B cell (primary cell): ENCODE results near the gene CUBN. TPM values are rescaled to one million over a fixed set of nuclear protein-coding genes. Genes with fewer than 3 reads are reported as not detected.
A peak's percentile ranks its signal among the peaks of the same experiment; 100 is the strongest.

Experiments
- ATAC-seq: fragments of 200-7000 bp; cut with Tn5 transposase; one replicate; pipeline ENCODE4 v1.10.0; 2021; ENCODE audit warnings: low read depth, mild to moderate bottlenecking, moderate number of reproducible peaks, moderate library complexity
- CTCF ChIA-PET: fragments of 350-600 bp; sonication (Branson Sonifier 250); formaldehyde crosslinking; loops from one replicate; lab custom pipeline; 2021; ENCODE audit warnings: antibody characterized with exemption, inconsistent platforms; lab: Charles Lee
- POLR2A ChIA-PET: fragments of 350-600 bp; sonication (Branson Sonifier 250); formaldehyde crosslinking; loops from one replicate; lab custom pipeline; 2021; ENCODE audit warnings: antibody characterized with exemption; lab: Charles Lee
- DNase-seq: peaks from one replicate; pipeline ENCODE4 v3.0.0; 2013
- H2AFZ ChIP-seq: 2 replicates; pipeline ENCODE4 v1.6.1; 2012; ENCODE audit warnings: mild to moderate bottlenecking, low read depth, low read length; ENCODE audit not compliant: insufficient read depth, poor library complexity, severe bottlenecking
- H3K27ac ChIP-seq, 2 donors: 1 replicate in 1 of 2; 2 replicates in 1 of 2; pipeline ENCODE4 v1.5.1; 2012 to 2013; ENCODE audit warnings: low read length in 2 of 2, mild to moderate bottlenecking in 2 of 2, moderate library complexity in 1 of 2
- H3K27me3 ChIP-seq, 4 experiments: fragments of 200-600 bp in 1 of 4; sonication (generic) in 1 of 4; replicated peaks in 1 of 4; 1 replicate in 2 of 4; 2 replicates in 2 of 4; pipeline versions ENCODE4 v1.6.1 to v1.7.0; 2013 to 2016; ENCODE audit warnings: low read length in 3 of 4, mild to moderate bottlenecking in 2 of 4, mixed read lengths in 1 of 4, moderate library complexity in 1 of 4; ENCODE audit not compliant: insufficient read depth in 4 of 4, control insufficient read depth in 3 of 4; ENCODE audit errors: control extremely low read depth in 1 of 4
- H3K36me3 ChIP-seq, 2 experiments: replicated peaks in 1 of 2; 1 replicate in 1 of 2; 2 replicates in 1 of 2; pipeline versions ENCODE4 v1.6.1 to v1.7.1; 2013; ENCODE audit warnings: low read length in 1 of 2; ENCODE audit not compliant: insufficient read depth in 2 of 2, control insufficient read depth in 1 of 2; ENCODE audit errors: control extremely low read depth in 1 of 2, extremely low read depth in 1 of 2
- H3K4me1 ChIP-seq, 2 donors: fragments of 200-600 bp in 1 of 2; sonication (generic) in 1 of 2; 1 replicate in 1 of 2; 2 replicates in 1 of 2; pipeline versions ENCODE4 v1.5.1 to v1.6.1; 2013 to 2017; ENCODE audit warnings: low read length in 2 of 2; ENCODE audit not compliant: control insufficient read depth in 2 of 2, insufficient read depth in 2 of 2
- H3K4me2 ChIP-seq: replicated peaks from 2 replicates; pipeline ENCODE3; 2012; ENCODE audit warnings: mild to moderate bottlenecking, low read depth, low read length; ENCODE audit not compliant: poor library complexity, severe bottlenecking
- H3K4me3 ChIP-seq, 5 experiments: fragments of 200-600 bp in 1 of 5; sonication (generic) in 1 of 5; 1 replicate in 3 of 5; 2 replicates in 2 of 5; pipeline versions ENCODE4 v1.5.1 to v1.7.0; 2011 to 2016; ENCODE audit warnings: low read length in 4 of 5, mild to moderate bottlenecking in 4 of 5, low read depth in 2 of 5, control low read depth in 1 of 5, moderate library complexity in 1 of 5; ENCODE audit not compliant: insufficient read depth in 1 of 5; ENCODE audit errors: control extremely low read depth in 1 of 5, extremely low read depth in 1 of 5
- H3K79me2 ChIP-seq: fragments of 200-600 bp; sonication (generic); one replicate; pipeline ENCODE4 v1.6.0; 2016; ENCODE audit warnings: low read length; ENCODE audit not compliant: control insufficient read depth, insufficient read depth
- H3K9ac ChIP-seq: fragments of 200-600 bp; sonication (generic); 2 replicates; pipeline ENCODE4 v1.6.1; 2017; ENCODE audit warnings: mild to moderate bottlenecking, low read length, moderate library complexity
- H3K9me3 ChIP-seq, 3 donors: one replicate each; pipeline versions ENCODE4 v1.6.1 to v1.7.1; 2013; ENCODE audit warnings: low read length in 2 of 3; ENCODE audit not compliant: control insufficient read depth in 2 of 3, insufficient read depth in 1 of 3; ENCODE audit errors: control extremely low read depth in 1 of 3
- H4K20me1 ChIP-seq: 2 replicates; pipeline ENCODE4 v1.6.0; 2012; ENCODE audit warnings: mild to moderate bottlenecking, low read length; ENCODE audit not compliant: insufficient read depth, control insufficient read depth, poor library complexity, severe bottlenecking
- H3K27ac Mint-ChIP-seq: one replicate; pipeline ENCODE4 v1.8.0; 2021; ENCODE audit warnings: mixed read lengths
- H3K27me3 Mint-ChIP-seq: one replicate; pipeline ENCODE4 v1.8.0; 2021; ENCODE audit warnings: mixed read lengths
- H3K4me1 Mint-ChIP-seq: one replicate; pipeline ENCODE4 v1.8.0; 2021; ENCODE audit warnings: mixed read lengths
- H3K4me3 Mint-ChIP-seq: one replicate; pipeline ENCODE4 v1.8.0; 2021; ENCODE audit warnings: mixed read lengths
- H3K9me3 Mint-ChIP-seq: one replicate; pipeline ENCODE4 v1.8.0; 2022; ENCODE audit warnings: mixed read lengths; ENCODE audit not compliant: insufficient read depth
- EZH2 ChIP-seq: IDR thresholded peaks from 2 replicates; pipeline ENCODE4 v1.6.1; 2012; ENCODE audit warnings: borderline replicate concordance, low read depth, mild to moderate bottlenecking, moderate library complexity, low read length; ENCODE audit not compliant: insufficient read depth, poor library complexity, severe bottlenecking
- WGBS: methylation state at CpG from one replicate; pipeline ENCODE4 v1.1.5; 2013; ENCODE audit warnings: missing lambda C conversion rate; ENCODE audit not compliant: insufficient coverage; 5-methylcytosine and 5-hydroxymethylcytosine counted together
- intact Hi-C: fragments of 100-400 bp; cut with micrococcal nuclease; formaldehyde crosslinking; loops from one replicate; pipeline ENCODE4 v1.10.0; 2022
- polyA plus RNA-seq: library from polyadenylated mRNA; depleted of rRNA; stranded (reverse); fragments of >200 nt; gene quantifications from 2 replicates; pipeline ENCODE4 v1.2.3, GENCODE V29; 2012
- total RNA-seq, 2 donors: library from RNA; stranded (reverse); fragments of 120-200 nt in 1 of 2; gene quantifications; 1 replicate in 1 of 2; 2 replicates in 1 of 2; pipeline versions ENCODE4 v1.2.3 to v1.2.4, GENCODE V29; 2013 to 2022
- TF ChIP-seq, protein P1 (sequence below): fragments of 200-600 bp; IDR thresholded peaks from one replicate; pipeline ENCODE4 v1.8.0; 2022; ENCODE audit warnings: antibody characterized with exemption, mild to moderate bottlenecking

CUBN gene
- total and polyA plus RNA-seq, 2 donors (not counting 1 experiment from before 2014, with no cell fraction given): 4.2 to 5.7 TPM

- intact Hi-C loops: loop anchor here (10.0 kb wide), 1 partner anchor 205 kb away; no protein-coding TSS in a partner anchor
- POLR2A ChIA-PET: no interaction called here
- Histone ChIP-seq H2AFZ (peak overlapping the region; percentile 32), H3K79me2 (no peaks in the 10 kb centered on the region), H3K4me1 (peaks cover 8 to 19% of the 10 kb centered on the region in 2 donors), H4K20me1 (no peaks in the 10 kb centered on the region), H3K27me3 (no peaks in the 10 kb centered on the region), H3K4me2 (peak overlapping the region; percentile 69), H3K27ac (no peak overlapping the region), H3K9ac (peak overlapping the region; percentile 41), H3K4me3 (peak overlapping the region in 3 of 5 experiments; percentile 12 to 45 (median 33)), H3K36me3 (no peaks in the 10 kb centered on the region), H3K9me3 (no peaks in the 10 kb centered on the region)
- Mint-ChIP-seq H3K4me3 (peak overlapping the region; percentile 68), H3K4me1 (peaks cover 24% of the 10 kb centered on the region), H3K9me3 (no peaks in the 10 kb centered on the region), H3K27me3 (no peaks in the 10 kb centered on the region), H3K27ac (no peak overlapping the region)
- DNase-seq (peak; percentile 23), ATAC-seq (peak; percentile 51)
- 25% methylated on average over 4 of the region's 9 CpGs for WGBS
- TF ChIP-seq EZH2: no peak
- TF ChIP-seq, protein P1, sequence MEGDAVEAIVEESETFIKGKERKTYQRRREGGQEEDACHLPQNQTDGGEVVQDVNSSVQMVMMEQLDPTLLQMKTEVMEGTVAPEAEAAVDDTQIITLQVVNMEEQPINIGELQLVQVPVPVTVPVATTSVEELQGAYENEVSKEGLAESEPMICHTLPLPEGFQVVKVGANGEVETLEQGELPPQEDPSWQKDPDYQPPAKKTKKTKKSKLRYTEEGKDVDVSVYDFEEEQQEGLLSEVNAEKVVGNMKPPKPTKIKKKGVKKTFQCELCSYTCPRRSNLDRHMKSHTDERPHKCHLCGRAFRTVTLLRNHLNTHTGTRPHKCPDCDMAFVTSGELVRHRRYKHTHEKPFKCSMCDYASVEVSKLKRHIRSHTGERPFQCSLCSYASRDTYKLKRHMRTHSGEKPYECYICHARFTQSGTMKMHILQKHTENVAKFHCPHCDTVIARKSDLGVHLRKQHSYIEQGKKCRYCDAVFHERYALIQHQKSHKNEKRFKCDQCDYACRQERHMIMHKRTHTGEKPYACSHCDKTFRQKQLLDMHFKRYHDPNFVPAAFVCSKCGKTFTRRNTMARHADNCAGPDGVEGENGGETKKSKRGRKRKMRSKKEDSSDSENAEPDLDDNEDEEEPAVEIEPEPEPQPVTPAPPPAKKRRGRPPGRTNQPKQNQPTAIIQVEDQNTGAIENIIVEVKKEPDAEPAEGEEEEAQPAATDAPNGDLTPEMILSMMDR: no peak
- CTCF ChIA-PET: no interaction called here
These were observed 99.9 kb downstream of the CUBN start for GRCh38 chr10:17029581-17030271.

GRCh38 chr10:17029239-17029580 lies 100.4 kb downstream of the CUBN start:
- H3K27me3 ChIP-seq: no peaks in the 10 kb centered on the region
- peak overlapping the region; percentile 32 for H2AFZ ChIP-seq
- ATAC-seq: no peak
- no peaks in the 10 kb centered on the region for H4K20me1 ChIP-seq
- no peak for DNase-seq
- Mint-ChIP-seq H3K27ac (no peak overlapping the region), H3K4me1 (peaks cover 26% of the 10 kb centered on the region), H3K4me3 (peak overlapping the region; percentile 68), H3K27me3 (no peaks in the 10 kb centered on the region), H3K9me3 (no peaks in the 10 kb centered on the region)
- peak overlapping the region; percentile 69 for H3K4me2 ChIP-seq
- no CpG with 5 or more reads among the region's 4 CpGs for WGBS
- ChIA-PET POLR2A (no interaction called here), CTCF (no interaction called here)
- no peaks in the 10 kb centered on the region for H3K36me3 ChIP-seq
- TF ChIP-seq, protein P1: no peak
- TF ChIP-seq EZH2: no peak
- peak overlapping the region; percentile 41 for H3K9ac ChIP-seq
- peaks cover 8 to 21% of the 10 kb centered on the region in 2 donors for H3K4me1 ChIP-seq
- no peak overlapping the region for H3K27ac ChIP-seq
- peak overlapping the region in 1 of 5 experiments; percentile 45 for H3K4me3 ChIP-seq
- intact Hi-C loops: loop anchor here (10.0 kb wide), 1 partner anchor 206 kb away; no protein-coding TSS in a partner anchor
- H3K9me3 ChIP-seq: no peaks in the 10 kb centered on the region
- no peaks in the 10 kb centered on the region for H3K79me2 ChIP-seq
